Measurements from ENCODE around the gene KCNJ1. TPM values are rescaled to one million over a fixed set of nuclear protein-coding genes. Genes with fewer than 3 reads are reported as not detected.

Gene KCNJ1
- polyA plus RNA-seq, result not detected

DNA sequence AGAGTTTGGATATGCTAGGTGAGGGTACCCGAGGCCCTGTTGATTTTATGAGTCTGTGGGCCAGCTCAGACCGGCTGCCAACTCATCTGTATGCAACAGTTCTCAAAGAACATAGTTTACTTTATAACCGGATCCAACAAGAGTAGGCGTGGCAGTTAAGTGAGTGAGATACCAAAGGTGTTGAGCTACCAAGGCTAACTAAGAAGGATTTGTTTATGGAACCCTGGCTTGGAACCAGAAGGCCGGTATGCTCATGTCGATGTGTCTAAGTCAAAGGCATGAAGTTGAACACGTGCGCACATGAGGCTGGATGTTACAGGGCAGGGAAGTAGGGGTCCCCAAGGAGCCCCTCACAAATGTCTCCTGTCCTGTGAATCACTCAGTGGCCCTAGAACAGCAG is at the start of gene KCNJ1:
KCNJ1 (minus strand) TSS at position 20 of the 400 bp plus-strand sequence. CDS start 27,053 bp downstream, outside the sequence.
- no peaks in the 10 kb centered on the region for H3K4me1 Mint-ChIP-seq
- H3K36me3 Mint-ChIP-seq, result peaks cover 0 to 3% (median 0%) of the 10 kb centered on the region in 3 donors
- DNase-seq, result peak in 1 of 3 donors; percentile 14
- no peak within 1 kb of the TSS for H3K27ac Mint-ChIP-seq
- no peaks in the 10 kb centered on the region for H3K9me3 Mint-ChIP-seq
- H3K27me3 Mint-ChIP-seq (ENCODE audit: low read depth in 3 of 3), result peaks cover 0 to 3% (median 0%) of the 10 kb centered on the region in 3 donors
- H3K4me3 Mint-ChIP-seq, result no peak within 1 kb of the TSS

DNA sequence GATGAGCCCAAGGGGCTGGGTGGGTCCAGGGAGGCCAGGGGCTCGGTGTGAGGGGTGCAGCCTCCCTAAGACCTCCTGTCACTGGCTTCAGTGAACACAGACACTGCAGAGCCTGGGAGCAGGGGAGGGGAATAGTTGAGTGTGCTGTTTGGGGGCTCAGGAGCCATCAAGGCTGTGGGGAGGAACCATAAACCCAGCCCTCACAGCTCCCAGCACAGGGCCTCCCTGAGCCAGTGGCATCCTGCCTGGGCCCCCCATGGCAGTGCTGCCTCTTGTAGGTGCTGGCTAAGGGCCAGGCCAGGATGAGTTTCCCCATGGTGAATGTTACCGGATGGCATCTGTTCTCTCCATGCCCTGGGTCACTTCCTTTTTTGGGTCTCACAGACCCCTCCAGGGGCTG is 49.6 kb upstream of the KCNJ1 start:
- Mint-ChIP-seq H3K9me3 (no peaks in the 10 kb centered on the region), H3K4me1 (peaks cover 25 to 28% of the 10 kb centered on the region in 2 donors), H3K27me3 (ENCODE audit: low read depth in 3 of 3) (peaks cover 14 to 36% (median 34%) of the 10 kb centered on the region in 3 donors), H3K36me3 (peaks cover 0 to 8% (median 0%) of the 10 kb centered on the region in 3 donors), H3K27ac (peak overlapping the region in 1 of 6 donors; percentile 82), H3K4me3 (peak overlapping the region in 1 of 5 donors; percentile 84)
- DNase-seq, result no peak

GRCh38 chr11:128916037-128916572 is 49.0 kb upstream of the KCNJ1 start:
- Mint-ChIP-seq H3K4me3 (peak overlapping the region in 1 of 5 donors; percentile 34), H3K27ac (peak overlapping the region in 1 of 6 donors; percentile 41), H3K4me1 (peaks cover 25 to 28% of the 10 kb centered on the region in 2 donors), H3K36me3 (peaks cover 0 to 8% (median 0%) of the 10 kb centered on the region in 3 donors), H3K9me3 (no peaks in the 10 kb centered on the region), H3K27me3 (ENCODE audit: low read depth in 3 of 3) (peaks cover 14 to 36% (median 33%) of the 10 kb centered on the region in 3 donors)
- no peak for DNase-seq

- Mint-ChIP-seq H3K27me3 (ENCODE audit: low read depth in 3 of 3) (peaks cover 10 to 36% (median 31%) of the 10 kb centered on the region in 3 donors), H3K4me3 (no peak overlapping the region), H3K36me3 (peaks cover 0 to 8% (median 0%) of the 10 kb centered on the region in 3 donors), H3K27ac (no peak overlapping the region), H3K4me1 (peaks cover 25 to 28% of the 10 kb centered on the region in 2 donors), H3K9me3 (no peaks in the 10 kb centered on the region)
- DNase-seq, result no peak
Observed at GRCh38 chr11:128915149-128915521, 48.0 kb upstream of the KCNJ1 start.

DNA sequence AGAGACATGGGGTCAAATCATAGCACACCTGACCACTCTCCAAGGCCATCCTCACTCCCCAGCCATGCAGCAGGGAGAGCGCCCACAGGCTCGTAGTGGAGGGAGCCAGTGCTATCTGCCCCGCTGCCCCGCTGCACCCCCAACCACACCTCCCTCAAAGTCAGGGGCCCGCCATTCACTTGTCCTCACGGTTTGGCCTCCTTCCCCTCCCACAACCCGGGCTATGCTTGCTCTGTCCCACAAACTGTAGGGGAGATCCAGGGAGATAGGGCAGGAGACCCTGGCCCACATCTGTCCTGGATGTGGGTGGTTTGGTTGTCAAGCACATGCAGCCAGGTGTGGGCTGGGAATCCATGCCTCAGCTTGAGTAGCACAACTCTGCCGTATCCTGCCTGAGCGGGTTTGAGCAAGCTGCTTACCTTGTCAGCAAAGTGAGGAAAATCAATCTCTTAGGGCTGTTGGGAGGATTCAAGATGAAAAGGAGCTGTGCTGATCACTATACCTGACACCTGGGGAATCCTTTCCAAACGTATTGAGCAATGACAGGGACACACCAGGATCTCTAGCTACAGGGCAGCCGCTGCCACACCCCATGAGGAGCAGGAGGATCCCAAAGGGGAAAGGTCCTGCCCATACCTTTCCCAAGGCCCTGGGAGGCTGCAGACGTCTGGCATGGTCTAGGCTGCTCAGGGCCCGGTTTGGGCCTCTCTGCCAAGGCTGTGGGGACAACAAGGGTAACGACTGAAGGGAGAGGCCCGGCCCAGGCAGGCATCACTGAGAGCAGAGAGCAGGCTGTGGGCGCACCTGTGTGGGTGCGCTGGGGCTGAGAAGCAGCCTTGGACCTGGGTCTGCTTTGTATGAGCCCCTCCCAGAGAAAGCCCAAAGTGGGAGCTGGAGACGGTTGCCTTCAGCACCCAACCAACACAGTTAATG is 47.4 kb upstream of the KCNJ1 start:
- Mint-ChIP-seq H3K4me1 (peaks cover 25 to 27% of the 10 kb centered on the region in 2 donors), H3K4me3 (no peak overlapping the region), H3K9me3 (no peaks in the 10 kb centered on the region), H3K27me3 (ENCODE audit: low read depth in 3 of 3) (peaks cover 12 to 39% (median 36%) of the 10 kb centered on the region in 3 donors), H3K36me3 (peaks cover 0 to 8% (median 0%) of the 10 kb centered on the region in 3 donors), H3K27ac (no peak overlapping the region)
- no peak for DNase-seq

DNA sequence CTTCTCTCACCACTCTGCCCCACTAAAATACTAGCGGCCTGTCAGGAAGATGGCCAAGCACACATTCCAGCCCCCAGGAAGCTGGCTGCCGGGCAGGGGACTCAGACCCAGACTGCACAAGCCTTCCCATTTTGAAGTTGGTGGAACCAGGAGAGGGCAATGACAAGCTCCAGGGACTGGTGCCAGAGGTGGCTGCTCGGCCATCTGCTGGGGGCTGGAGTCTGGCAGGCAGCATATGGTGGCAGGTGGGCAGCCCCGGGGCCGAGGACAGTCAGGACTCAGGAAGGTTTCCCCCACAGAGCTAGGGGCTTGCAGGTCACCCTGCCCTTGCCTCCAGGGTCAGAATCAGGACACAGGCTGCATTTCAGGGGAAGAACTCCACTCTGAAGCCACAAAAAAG is 46.7 kb upstream of the KCNJ1 start:
- Mint-ChIP-seq H3K27ac (no peak overlapping the region), H3K9me3 (no peaks in the 10 kb centered on the region), H3K36me3 (peaks cover 0 to 8% (median 0%) of the 10 kb centered on the region in 3 donors), H3K4me3 (no peak overlapping the region), H3K4me1 (peaks cover 19 to 20% of the 10 kb centered on the region in 2 donors), H3K27me3 (ENCODE audit: low read depth in 3 of 3) (peaks cover 13 to 38% (median 34%) of the 10 kb centered on the region in 3 donors)
- no peak for DNase-seq

DNA sequence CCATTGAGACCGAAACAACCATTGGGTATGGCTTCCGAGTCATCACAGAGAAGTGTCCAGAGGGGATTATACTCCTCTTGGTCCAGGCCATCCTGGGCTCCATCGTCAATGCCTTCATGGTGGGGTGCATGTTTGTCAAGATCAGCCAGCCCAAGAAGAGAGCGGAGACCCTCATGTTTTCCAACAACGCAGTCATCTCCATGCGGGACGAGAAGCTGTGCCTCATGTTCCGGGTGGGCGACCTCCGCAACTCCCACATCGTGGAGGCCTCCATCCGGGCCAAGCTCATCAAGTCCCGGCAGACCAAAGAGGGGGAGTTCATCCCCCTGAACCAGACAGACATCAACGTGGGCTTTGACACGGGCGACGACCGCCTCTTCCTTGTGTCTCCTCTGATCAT is 44.6 kb upstream of the KCNJ1 start:
- Mint-ChIP-seq H3K36me3 (peaks cover 0 to 8% (median 0%) of the 10 kb centered on the region in 3 donors), H3K4me1 (peaks cover 1 to 6% of the 10 kb centered on the region in 2 donors), H3K27me3 (ENCODE audit: low read depth in 3 of 3) (peaks cover 10 to 37% (median 32%) of the 10 kb centered on the region in 3 donors), H3K4me3 (no peak overlapping the region), H3K27ac (no peak overlapping the region), H3K9me3 (no peaks in the 10 kb centered on the region)
- no peak for DNase-seq

GRCh38 chr11:128911239-128911638 is 44.1 kb upstream of the KCNJ1 start:
- no peak for DNase-seq
- Mint-ChIP-seq H3K4me3 (no peak overlapping the region), H3K27me3 (ENCODE audit: low read depth in 3 of 3) (peaks cover 10 to 36% (median 32%) of the 10 kb centered on the region in 3 donors), H3K36me3 (peaks cover 0 to 8% (median 0%) of the 10 kb centered on the region in 3 donors), H3K4me1 (peaks cover 5 to 10% of the 10 kb centered on the region in 2 donors), H3K9me3 (no peaks in the 10 kb centered on the region), H3K27ac (no peak overlapping the region)

DNA sequence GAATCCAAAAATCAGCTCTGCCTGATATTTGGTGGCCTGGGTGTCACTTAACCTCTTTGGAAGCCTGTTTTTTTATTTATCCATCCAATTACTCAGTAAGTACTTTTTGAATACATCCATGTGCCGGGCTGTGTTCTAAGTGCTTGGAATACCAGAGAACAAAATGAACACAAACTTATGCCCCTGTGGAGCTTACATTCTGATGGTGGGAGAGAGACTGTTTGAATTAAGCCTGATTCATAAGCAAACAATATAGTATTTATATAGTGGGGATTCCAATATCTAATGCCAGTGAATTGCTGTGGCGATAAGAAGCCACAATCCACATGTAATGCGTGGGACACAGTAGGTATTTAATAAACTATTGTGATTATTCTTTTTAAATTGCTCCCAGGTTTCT is 43.5 kb upstream of the KCNJ1 start:
- H3K27ac Mint-ChIP-seq, result no peak overlapping the region
- peaks cover 10 to 32% (median 32%) of the 10 kb centered on the region in 3 donors for H3K27me3 Mint-ChIP-seq (ENCODE audit: low read depth in 3 of 3)
- no peak for DNase-seq
- peaks cover 10 to 17% of the 10 kb centered on the region in 2 donors for H3K4me1 Mint-ChIP-seq
- peaks cover 0 to 4% (median 0%) of the 10 kb centered on the region in 3 donors for H3K36me3 Mint-ChIP-seq
- H3K4me3 Mint-ChIP-seq, result no peak overlapping the region
- no peaks in the 10 kb centered on the region for H3K9me3 Mint-ChIP-seq

GRCh38 chr11:128909438-128910125 is 42.5 kb upstream of the KCNJ1 start:
- no peak overlapping the region for H3K4me3 Mint-ChIP-seq
- H3K27me3 Mint-ChIP-seq (ENCODE audit: low read depth in 3 of 3), result peaks cover 10 to 32% (median 27%) of the 10 kb centered on the region in 3 donors
- no peak for DNase-seq
- H3K27ac Mint-ChIP-seq, result no peak overlapping the region
- H3K4me1 Mint-ChIP-seq, result peaks cover 12 to 20% of the 10 kb centered on the region in 2 donors
- H3K9me3 Mint-ChIP-seq, result no peaks in the 10 kb centered on the region
- no peaks in the 10 kb centered on the region for H3K36me3 Mint-ChIP-seq

- Mint-ChIP-seq H3K27me3 (ENCODE audit: low read depth in 3 of 3) (peaks cover 14 to 32% (median 30%) of the 10 kb centered on the region in 3 donors), H3K4me1 (peaks cover 20 to 29% of the 10 kb centered on the region in 2 donors), H3K27ac (no peak overlapping the region), H3K9me3 (no peaks in the 10 kb centered on the region), H3K4me3 (no peak overlapping the region), H3K36me3 (peaks cover 0 to 3% (median 0%) of the 10 kb centered on the region in 3 donors)
- no peak for DNase-seq
Observed at GRCh38 chr11:128908391-128909246, 41.5 kb upstream of the KCNJ1 start.

GRCh38 chr11:128907585-128907984 is 40.5 kb upstream of the KCNJ1 start:
- Mint-ChIP-seq H3K4me1 (peaks cover 20 to 29% of the 10 kb centered on the region in 2 donors), H3K27ac (no peak overlapping the region), H3K27me3 (ENCODE audit: low read depth in 3 of 3) (peaks cover 18 to 32% (median 27%) of the 10 kb centered on the region in 3 donors), H3K9me3 (no peaks in the 10 kb centered on the region), H3K36me3 (peaks cover 0 to 3% (median 0%) of the 10 kb centered on the region in 3 donors), H3K4me3 (no peak overlapping the region)
- DNase-seq, result no peak

All from immature natural killer cell (primary cell).